Activated CD4-positive, alpha-beta memory T cell treated with anti-CD3 and anti-CD28 coated beads for 36 hours (primary cell): ENCODE measurements around the gene OR5K2. TPM values are rescaled to one million over a fixed set of nuclear protein-coding genes. Genes with fewer than 3 reads are reported as not detected.

Source experiments
- CTCF ChIA-PET: fragments of 350-600 bp; sonication (Branson Sonifier 250); formaldehyde crosslinking; loops from one replicate; lab custom pipeline; 2021; ENCODE audit warnings: antibody characterized with exemption, inconsistent platforms; lab: Charles Lee
- POLR2A ChIA-PET: fragments of 350-600 bp; sonication (Branson Sonifier 250); formaldehyde crosslinking; loops from one replicate; lab custom pipeline; 2021; ENCODE audit warnings: antibody characterized with exemption; lab: Charles Lee
- DNase-seq: peaks from one replicate; pipeline ENCODE4 v3.0.0-alpha.2; 2020
- H3K27ac Mint-ChIP-seq: one replicate; pipeline ENCODE4 v1.8.0; 2021; ENCODE audit warnings: mixed read lengths
- H3K27me3 Mint-ChIP-seq: one replicate; pipeline ENCODE4 v1.8.0; 2021; ENCODE audit warnings: mixed read lengths
- H3K36me3 Mint-ChIP-seq: one replicate; pipeline ENCODE4 v1.8.0; 2021; ENCODE audit warnings: mixed read lengths
- H3K4me1 Mint-ChIP-seq: one replicate; pipeline ENCODE4 v1.8.0; 2021; ENCODE audit warnings: low read depth, mixed read lengths
- H3K4me3 Mint-ChIP-seq: one replicate; pipeline ENCODE4 v1.8.0; 2021; ENCODE audit warnings: mild to moderate bottlenecking, mixed read lengths
- H3K9me3 Mint-ChIP-seq: one replicate; pipeline ENCODE4 v1.8.0; 2021; ENCODE audit warnings: mixed read lengths
- intact Hi-C: fragments of 100-400 bp; cut with micrococcal nuclease; formaldehyde crosslinking; loops from one replicate; pipeline ENCODE4 v1.15.1; 2023
- total RNA-seq, 2 experiments: library from RNA; stranded (reverse); gene quantifications; one replicate each; pipeline ENCODE4 v1.2.3, GENCODE V29; 2021

Gene OR5K2
- not detected for total RNA-seq

DNA sequence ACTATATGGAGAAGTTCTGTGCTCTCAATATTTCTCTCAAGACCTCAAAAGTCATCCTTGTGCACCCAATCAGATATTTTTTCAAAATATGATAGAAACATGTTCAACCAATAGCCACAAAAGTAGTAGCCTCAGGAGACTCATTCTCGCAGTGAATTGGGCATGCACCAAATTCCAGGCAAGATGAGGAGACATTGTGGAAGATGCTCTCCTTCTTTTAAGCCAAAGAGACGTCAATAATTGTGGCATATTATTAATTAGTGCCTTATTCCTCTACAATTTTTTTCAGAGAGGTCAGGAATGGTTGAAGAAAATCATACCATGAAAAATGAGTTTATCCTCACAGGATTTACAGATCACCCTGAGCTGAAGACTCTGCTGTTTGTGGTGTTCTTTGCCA lies at the start of gene OR5K2:
Gene OR5K2 (plus strand): TSS at position 301 of the 400 bp plus-strand sequence. CDS start 0 bp downstream, at position 301.
- POLR2A ChIA-PET: no interaction called here
- CTCF ChIA-PET: no interaction called here
- no peak for DNase-seq
- Mint-ChIP-seq H3K27ac (no peak within 1 kb of the TSS), H3K4me3 (no peak within 1 kb of the TSS), H3K9me3 (no peaks in the 10 kb centered on the region), H3K4me1 (peaks cover 4% of the 10 kb centered on the region), H3K36me3 (no peaks in the 10 kb centered on the region), H3K27me3 (no peaks in the 10 kb centered on the region)
- intact Hi-C loops: no loop called here

DNA sequence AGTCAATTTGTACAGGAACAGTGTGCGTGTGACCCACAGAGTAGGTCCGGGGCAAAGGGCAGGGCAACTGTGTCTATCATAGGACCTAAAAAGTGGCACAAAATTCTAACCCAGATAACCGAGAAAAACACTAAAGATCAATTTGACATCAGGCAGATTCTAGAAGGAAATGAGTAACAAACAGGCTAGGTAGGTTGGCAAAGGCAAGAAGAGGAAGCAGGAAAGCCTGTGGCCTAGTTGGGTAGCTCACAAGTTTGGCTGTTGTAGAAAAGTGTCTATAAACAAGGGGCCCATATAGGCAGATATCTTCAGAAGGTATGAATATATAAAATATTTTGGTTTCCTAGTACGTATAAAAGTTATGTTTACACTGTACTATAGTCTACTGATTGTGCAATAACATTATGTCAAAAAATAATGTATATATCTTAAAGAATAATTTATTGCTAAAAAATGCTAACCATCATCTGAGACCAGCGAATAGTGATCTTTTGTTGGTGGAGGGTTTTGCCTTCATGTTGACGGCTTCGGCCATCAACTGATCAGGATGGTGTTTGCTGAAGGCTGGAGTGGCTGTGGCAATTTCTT lies 47.8 kb upstream of the OR5K2 start:
- ChIA-PET POLR2A (no interaction called here), CTCF (no interaction called here)
- intact Hi-C loops: no loop called here
- Mint-ChIP-seq H3K27ac (no peak overlapping the region), H3K9me3 (no peaks in the 10 kb centered on the region), H3K27me3 (peaks cover 3% of the 10 kb centered on the region), H3K4me1 (peaks cover 11% of the 10 kb centered on the region), H3K36me3 (no peaks in the 10 kb centered on the region), H3K4me3 (no peak overlapping the region)
- DNase-seq: no peak

DNA sequence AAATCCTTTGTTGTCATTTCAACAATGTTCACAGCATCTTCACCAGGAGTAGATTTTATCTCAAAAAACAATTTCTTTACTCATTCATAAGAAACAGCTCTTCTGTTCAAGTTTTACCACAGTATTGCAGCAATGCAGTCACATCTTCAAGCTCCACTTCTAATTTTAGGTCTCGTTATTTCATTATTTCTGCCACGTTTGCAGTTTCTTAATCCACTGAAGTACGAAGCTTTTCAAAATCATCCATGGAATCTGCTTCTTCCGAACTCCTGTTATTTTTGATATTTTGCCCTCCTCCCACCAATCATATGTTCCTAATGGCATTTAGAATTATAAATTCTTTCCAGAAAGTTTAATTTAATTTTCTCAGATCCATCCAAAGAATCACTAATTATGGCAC lies 47.1 kb upstream of the OR5K2 start:
- Mint-ChIP-seq H3K4me1 (peaks cover 11% of the 10 kb centered on the region), H3K4me3 (no peak overlapping the region), H3K27me3 (peaks cover 3% of the 10 kb centered on the region), H3K36me3 (no peaks in the 10 kb centered on the region), H3K9me3 (no peaks in the 10 kb centered on the region), H3K27ac (no peak overlapping the region)
- intact Hi-C loops: no loop called here
- DNase-seq: no peak
- ChIA-PET POLR2A (no interaction called here), CTCF (no interaction called here)

DNA sequence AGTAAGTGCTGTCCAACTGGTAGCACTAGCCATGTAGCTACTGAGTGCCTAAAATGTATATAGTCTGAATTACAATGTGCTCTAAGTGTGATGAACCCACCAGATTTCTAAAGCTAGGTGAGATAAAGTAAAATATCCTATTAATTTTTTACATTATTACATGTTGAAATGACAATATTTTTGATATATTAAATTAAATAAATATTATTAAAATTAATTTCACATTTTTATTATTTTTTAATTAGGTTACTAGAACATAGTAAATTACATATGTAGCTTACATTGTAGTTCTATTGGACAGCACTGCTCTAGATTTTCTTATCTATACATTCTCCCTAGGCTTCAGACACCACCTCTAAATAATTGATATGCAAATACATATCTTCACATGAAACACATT lies 43.7 kb upstream of the OR5K2 start:
- Mint-ChIP-seq H3K4me1 (peaks cover 4% of the 10 kb centered on the region), H3K27ac (no peak overlapping the region), H3K9me3 (peaks cover 6% of the 10 kb centered on the region), H3K27me3 (no peaks in the 10 kb centered on the region), H3K4me3 (no peak overlapping the region), H3K36me3 (no peaks in the 10 kb centered on the region)
- POLR2A ChIA-PET: no interaction called here
- DNase-seq: no peak
- CTCF ChIA-PET: interaction anchor here (0.9 kb wide), 1 partner anchor 30 kb away, joined by 3 read pairs; no protein-coding TSS in a partner anchor
- intact Hi-C loops: no loop called here

DNA sequence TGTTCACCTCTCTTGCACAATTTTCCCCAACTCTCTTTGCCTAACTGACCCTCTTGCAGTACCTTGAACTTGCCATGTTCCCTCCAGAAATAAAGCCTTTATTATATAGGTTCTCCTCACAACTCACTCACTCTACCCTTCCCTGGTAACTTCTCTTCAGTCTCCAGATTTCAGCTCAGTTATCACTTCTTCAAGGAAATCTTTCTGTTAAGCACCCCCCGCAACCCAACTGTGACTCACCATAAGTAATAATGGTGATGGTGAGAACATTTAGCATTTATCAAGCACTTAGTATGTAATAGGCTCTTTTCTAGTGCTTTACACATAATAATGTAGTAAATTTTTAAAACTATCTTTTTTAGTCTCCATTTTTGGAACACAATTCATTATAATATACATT lies 42.6 kb upstream of the OR5K2 start:
- POLR2A ChIA-PET: no interaction called here

DNA sequence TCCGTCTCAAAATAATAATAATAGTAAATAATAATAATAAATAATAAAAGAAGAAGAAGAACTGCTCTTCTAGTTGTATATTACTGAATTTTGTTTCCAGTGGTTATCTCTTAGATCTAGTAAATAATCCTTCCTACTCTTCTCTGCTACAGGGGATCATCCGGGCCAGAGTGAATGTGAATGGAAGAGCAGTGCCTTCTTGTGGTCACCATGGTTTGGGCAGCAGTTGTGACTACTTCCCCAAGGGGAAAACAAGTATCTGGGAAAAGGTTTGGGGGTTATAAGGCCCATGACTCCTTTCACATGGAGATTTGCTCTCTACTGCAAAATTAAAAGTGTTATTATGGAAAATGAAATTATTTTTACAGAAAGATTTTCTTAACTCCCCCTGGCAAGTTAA lies 39.9 kb upstream of the OR5K2 start:
- peaks cover 7% of the 10 kb centered on the region for H3K9me3 Mint-ChIP-seq
- CTCF ChIA-PET: no interaction called here
- intact Hi-C loops: no loop called here
- no peak overlapping the region for H3K27ac Mint-ChIP-seq
- no peaks in the 10 kb centered on the region for H3K36me3 Mint-ChIP-seq
- no peaks in the 10 kb centered on the region for H3K27me3 Mint-ChIP-seq
- no peak overlapping the region for H3K4me3 Mint-ChIP-seq
- DNase-seq: no peak
- POLR2A ChIA-PET: no interaction called here
- H3K4me1 Mint-ChIP-seq: no peaks in the 10 kb centered on the region

More for the DNA sequence above, 42.6 kb upstream of the OR5K2 start:
- no peaks in the 10 kb centered on the region for H3K36me3 Mint-ChIP-seq
- intact Hi-C loops: no loop called here
- no peak overlapping the region for H3K4me3 Mint-ChIP-seq
- no peaks in the 10 kb centered on the region for H3K4me1 Mint-ChIP-seq
- no peaks in the 10 kb centered on the region for H3K27me3 Mint-ChIP-seq
- CTCF ChIA-PET: interaction anchor here (0.7 kb wide), 1 partner anchor 432 kb away, joined by 4 read pairs; no protein-coding TSS in a partner anchor
- no peak overlapping the region for H3K27ac Mint-ChIP-seq
- H3K9me3 Mint-ChIP-seq: peaks cover 7% of the 10 kb centered on the region
- no peak for DNase-seq

DNA sequence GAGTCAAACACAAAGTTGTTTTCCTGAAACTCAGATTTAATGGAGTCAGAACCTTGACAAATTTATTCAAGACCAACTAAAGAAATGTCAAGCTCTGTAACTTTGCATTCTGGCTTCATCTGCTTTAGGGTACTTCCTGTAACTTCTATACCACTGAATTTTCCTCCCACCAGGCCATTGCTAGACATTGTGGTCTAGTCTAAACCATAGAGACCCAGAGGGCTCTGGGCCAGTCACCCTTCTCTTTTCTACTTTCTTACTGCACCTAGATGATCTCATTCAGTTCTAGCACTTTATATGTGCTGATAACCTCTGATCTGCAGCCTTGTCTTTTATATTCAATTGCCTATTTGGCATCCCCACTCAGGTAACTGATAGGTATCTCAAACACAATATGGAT lies 37.3 kb upstream of the OR5K2 start:
- intact Hi-C loops: no loop called here
- no peaks in the 10 kb centered on the region for H3K36me3 Mint-ChIP-seq
- H3K27ac Mint-ChIP-seq: no peak overlapping the region
- no peaks in the 10 kb centered on the region for H3K4me1 Mint-ChIP-seq
- ChIA-PET CTCF (no interaction called here), POLR2A (no interaction called here)
- peaks cover 7% of the 10 kb centered on the region for H3K9me3 Mint-ChIP-seq
- DNase-seq: no peak
- no peak overlapping the region for H3K4me3 Mint-ChIP-seq
- no peaks in the 10 kb centered on the region for H3K27me3 Mint-ChIP-seq

DNA sequence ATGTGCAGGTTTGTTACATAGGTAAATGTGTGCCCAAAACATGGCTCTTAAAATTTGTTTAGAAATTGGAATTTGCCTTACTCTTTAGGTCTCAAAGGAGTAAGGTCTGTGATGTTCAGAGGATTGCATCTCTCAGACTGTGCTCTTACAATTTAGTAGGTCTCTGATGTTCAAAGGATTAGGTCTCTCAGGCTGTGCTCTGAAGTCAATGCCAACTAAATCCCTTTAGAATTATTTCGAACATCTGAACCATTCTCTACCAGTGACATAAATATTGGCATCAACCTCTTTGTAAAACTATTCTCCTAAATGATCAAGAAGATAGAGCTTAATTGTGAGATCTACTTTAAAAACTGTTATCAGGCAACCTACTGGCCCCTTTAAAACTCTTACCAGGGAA lies 34.6 kb upstream of the OR5K2 start, which contains the start of gene OR5K1:
Gene OR5K1 (plus strand): TSS at position 301 of the 400 bp plus-strand sequence. CDS start 6,376 bp downstream, outside the sequence.
- no peak for DNase-seq
- ChIA-PET POLR2A (no interaction called here), CTCF (no interaction called here)
- Mint-ChIP-seq H3K9me3 (peaks cover 7% of the 10 kb centered on the region), H3K36me3 (no peaks in the 10 kb centered on the region), H3K4me1 (no peaks in the 10 kb centered on the region), H3K27ac (no peak within 1 kb of the TSS), H3K4me3 (no peak within 1 kb of the TSS), H3K27me3 (no peaks in the 10 kb centered on the region)
- intact Hi-C loops: no loop called here

DNA sequence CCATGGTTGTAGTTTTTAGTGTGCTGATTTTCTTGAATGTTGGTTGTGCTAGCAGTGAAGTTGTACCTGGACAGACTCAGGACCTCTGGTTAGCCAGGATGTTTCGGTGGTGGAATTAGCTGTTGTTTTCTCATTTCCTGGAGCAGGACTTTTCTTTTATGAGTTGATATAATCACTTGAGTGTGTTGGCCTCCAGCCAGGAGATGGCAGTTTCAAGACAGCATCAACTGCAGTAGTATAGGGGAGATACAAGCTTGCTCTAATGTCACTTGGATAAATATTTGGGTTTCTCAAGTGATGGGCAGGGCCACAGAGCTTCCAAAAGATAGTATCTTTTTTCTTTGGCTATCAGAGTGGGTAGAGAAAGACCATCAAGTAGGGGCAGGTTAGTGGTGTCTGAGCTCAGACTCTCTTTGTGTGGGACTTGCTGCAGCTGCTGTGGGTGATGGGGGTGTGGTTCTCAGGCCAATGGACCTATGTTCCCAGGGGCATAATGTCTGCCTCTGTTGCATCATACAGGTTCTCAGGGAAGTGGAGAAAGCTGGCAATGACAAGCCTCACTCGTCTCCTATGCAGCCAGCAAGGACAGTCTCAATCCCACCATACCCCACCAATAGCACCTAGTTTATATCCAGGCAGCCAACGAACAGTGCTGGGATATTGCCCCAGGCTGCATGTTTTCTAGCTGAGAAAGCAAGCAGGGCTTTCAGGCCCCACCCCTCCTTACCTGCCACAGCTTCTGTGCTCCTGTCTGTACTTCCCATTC lies 14.6 kb upstream of the OR5K2 start:
- intact Hi-C loops: no loop called here
- ChIA-PET POLR2A (no interaction called here), CTCF (interaction anchor here (1.5 kb wide), 1 partner anchor 18 kb away, joined by 3 read pairs; no protein-coding TSS in a partner anchor)
- Mint-ChIP-seq H3K36me3 (peaks cover 10% of the 10 kb centered on the region), H3K27ac (no peak overlapping the region), H3K4me1 (no peaks in the 10 kb centered on the region), H3K4me3 (no peak overlapping the region), H3K9me3 (peaks cover 34% of the 10 kb centered on the region), H3K27me3 (peaks cover 4% of the 10 kb centered on the region)
- DNase-seq: no peak

DNA sequence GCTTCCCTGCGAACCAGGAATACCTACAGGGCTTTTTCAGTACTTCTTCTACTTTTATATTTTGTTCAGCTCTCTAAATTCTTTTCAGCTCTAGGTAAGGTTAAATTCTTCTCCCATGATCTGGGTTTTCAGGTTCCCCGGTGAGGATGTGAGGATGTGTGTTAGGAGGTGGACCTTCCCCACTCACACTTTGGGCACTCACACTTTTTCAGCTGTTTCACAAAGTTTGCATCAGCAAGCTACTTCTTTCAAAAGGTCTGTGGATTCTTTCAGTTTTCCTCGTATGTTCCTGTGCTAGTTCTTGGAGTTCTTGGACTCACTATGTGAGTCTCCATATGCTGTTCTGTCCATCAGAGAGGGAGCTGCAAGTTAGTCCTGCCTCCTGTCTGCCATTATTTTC lies 13.9 kb upstream of the OR5K2 start:
- peaks cover 13% of the 10 kb centered on the region for H3K36me3 Mint-ChIP-seq
- CTCF ChIA-PET: interaction anchor here (1.5 kb wide), 1 partner anchor 18 kb away, joined by 3 read pairs; no protein-coding TSS in a partner anchor
- H3K27me3 Mint-ChIP-seq: peaks cover 4% of the 10 kb centered on the region
- intact Hi-C loops: no loop called here
- peaks cover 37% of the 10 kb centered on the region for H3K9me3 Mint-ChIP-seq
- H3K27ac Mint-ChIP-seq: no peak overlapping the region
- DNase-seq: no peak
- no peaks in the 10 kb centered on the region for H3K4me1 Mint-ChIP-seq
- POLR2A ChIA-PET: no interaction called here
- H3K4me3 Mint-ChIP-seq: no peak overlapping the region

DNA sequence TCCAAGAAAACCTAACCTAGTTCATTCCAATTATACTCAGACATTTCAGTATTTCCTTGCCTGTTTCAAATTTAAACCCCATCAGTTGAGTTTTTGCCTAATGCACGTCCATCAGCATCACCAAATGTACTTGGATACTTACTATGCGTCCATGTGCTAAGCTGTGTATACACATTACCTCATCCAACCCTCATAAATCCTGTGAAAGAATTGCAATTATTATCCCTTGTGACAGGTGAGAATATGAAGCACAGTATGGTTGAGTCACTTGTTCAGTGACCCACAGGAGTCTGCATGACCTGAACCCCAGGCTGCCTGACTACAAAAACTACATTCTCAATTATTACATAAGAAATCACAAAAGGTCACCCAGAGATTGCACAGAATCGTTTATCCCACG lies 2.5 kb downstream of the OR5K2 start:
- ChIA-PET CTCF (no interaction called here), POLR2A (no interaction called here)
- H3K27me3 Mint-ChIP-seq: no peaks in the 10 kb centered on the region
- peaks cover 11% of the 10 kb centered on the region for H3K4me1 Mint-ChIP-seq
- no peaks in the 10 kb centered on the region for H3K36me3 Mint-ChIP-seq
- H3K27ac Mint-ChIP-seq: no peak overlapping the region
- H3K9me3 Mint-ChIP-seq: no peaks in the 10 kb centered on the region
- intact Hi-C loops: no loop called here
- no peak for DNase-seq
- no peak overlapping the region for H3K4me3 Mint-ChIP-seq

DNA sequence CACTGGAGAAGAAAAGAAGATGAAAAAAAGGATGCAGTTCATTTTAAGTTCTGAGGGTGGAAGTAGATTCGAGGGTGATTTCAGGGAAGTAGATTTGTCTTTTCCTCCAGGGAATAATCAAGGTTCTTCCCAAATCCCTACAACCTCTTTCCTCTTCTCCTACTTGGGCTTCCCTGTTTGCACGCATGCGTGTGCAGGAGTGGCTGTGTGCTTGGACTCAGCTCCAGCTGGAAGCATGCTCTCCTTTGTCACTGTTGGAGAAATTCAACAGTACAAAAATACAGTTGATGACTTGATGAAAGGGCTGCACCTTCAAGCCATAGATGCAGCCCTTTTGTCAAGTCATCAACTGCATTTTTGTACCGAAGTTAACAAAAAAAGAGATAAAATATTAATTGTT lies 3.8 kb downstream of the OR5K2 start:
- intact Hi-C loops: no loop called here
- Mint-ChIP-seq H3K4me3 (no peak overlapping the region), H3K27me3 (no peaks in the 10 kb centered on the region), H3K9me3 (no peaks in the 10 kb centered on the region), H3K36me3 (peaks cover 3% of the 10 kb centered on the region), H3K27ac (no peak overlapping the region), H3K4me1 (peaks cover 11% of the 10 kb centered on the region)
- DNase-seq: no peak
- ChIA-PET CTCF (interaction anchor here (1.0 to 1.1 kb wide), 2 partner anchors 18 to 101 kb away, joined by 3 read pairs; no protein-coding TSS in a partner anchor), POLR2A (no interaction called here)
